ENCODE results near the gene LRRD1.
"Not testable (repeated sequence)": the region's sequence is repeated elsewhere in the genome, so short reads cannot be mapped to it uniquely, and the experiment has no call there.

The LRRD1 gene

DNA sequence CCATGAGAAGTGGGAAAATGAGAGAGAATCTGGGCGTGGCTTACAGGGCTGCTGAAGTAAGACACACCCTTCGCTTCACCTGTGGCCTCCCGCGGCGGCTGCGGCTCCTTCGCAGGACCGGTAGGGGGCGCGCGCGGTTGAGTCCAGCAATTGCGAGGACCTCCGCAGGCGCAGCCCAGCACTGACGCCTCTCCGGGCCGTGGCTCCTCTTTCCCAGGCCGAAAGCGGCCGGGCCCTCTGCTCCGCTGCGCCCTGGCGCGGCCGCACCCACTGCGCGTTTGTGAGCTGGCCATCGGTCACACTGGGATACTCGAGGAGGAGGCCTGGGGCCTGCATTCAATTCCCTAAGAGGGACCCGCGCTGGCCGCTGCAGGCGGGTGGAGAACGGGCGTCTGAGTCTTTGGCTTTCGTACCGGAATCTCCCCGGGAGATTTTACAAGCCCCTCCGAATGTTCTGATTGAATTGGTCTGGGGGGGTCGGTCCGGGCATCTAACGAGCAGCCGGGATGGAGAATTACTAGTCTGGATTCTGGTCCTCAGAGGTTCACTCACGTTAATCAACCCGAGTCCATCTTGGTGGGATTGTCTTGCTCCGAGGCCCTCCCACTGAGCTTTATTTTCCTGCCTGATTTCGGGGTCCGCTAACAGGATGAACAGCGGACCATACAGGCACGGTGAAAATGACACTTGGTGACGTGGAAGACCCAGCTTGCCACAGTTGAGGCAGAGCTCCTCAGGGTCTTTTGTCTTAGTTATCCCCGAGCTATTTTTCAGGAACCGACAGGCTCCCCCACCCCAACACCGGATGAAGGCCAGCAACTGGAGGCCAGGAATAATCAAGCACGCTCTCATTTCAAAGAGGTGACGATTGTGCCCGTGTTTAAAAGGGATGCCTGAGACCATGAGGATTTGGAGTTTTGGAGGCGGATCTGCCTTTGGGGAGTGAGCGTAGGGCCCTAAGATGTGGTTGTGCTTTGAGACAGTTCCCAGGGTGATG is at the start of gene LRRD1:
Gene LRRD1, minus strand, starts transcription at position 215 of the 997 bp plus-strand sequence. CDS start 13,940 bp downstream, outside the sequence.
- peak; percentile 82 for DNase-seq

- DNase-seq: no peak
Measured at GRCh38 chr7:92228742-92229141, 49.8 kb upstream of the LRRD1 start.

DNA sequence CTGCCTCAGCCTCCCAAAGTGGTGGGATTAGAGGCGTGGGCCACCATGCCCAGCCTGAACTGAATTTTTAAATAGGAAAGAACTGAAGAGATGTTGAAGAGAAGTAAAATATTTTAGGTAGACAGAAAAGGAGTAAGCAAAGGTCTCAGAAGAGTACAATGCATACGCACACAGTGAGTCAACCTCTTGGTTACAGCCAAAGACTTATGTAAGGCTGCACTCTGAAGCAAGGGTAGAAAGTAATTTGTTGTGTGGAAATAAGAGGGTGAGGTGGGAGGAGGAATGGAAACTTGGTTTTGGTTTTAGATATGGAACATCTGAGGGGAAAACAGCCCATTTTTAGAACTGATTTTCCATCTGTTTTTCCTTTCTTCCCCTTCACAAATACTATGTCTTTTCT is 49.2 kb upstream of the LRRD1 start:
- DNase-seq: no peak

- no peak for DNase-seq
Measured at GRCh38 chr7:92226981-92227380, 48.0 kb upstream of the LRRD1 start.

GRCh38 chr7:92221766-92222165 is 42.8 kb upstream of the LRRD1 start:
- DNase-seq: no peak

- no peak for DNase-seq
Measured at GRCh38 chr7:92206672-92207071, 27.7 kb upstream of the LRRD1 start.

DNA sequence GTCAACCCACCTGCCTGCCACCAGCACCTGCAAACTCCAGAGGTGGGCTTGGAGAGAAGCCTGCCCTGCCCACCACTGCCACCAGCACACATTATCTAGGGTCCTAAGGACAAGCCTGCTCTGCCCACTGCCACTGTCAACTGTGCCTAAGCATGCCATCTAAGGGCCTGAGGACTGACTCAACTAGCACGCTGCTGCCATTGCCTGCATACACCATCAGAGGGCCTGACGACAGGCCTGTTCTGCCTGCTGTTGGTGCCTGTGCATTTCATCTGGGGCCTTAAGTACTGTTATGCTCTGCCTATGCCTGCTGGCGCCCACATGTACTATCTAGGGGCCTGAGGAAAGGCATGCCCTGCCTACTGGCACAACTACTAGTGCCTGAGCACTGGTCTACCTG is 27.0 kb upstream of the LRRD1 start:
- no peak for DNase-seq

DNA sequence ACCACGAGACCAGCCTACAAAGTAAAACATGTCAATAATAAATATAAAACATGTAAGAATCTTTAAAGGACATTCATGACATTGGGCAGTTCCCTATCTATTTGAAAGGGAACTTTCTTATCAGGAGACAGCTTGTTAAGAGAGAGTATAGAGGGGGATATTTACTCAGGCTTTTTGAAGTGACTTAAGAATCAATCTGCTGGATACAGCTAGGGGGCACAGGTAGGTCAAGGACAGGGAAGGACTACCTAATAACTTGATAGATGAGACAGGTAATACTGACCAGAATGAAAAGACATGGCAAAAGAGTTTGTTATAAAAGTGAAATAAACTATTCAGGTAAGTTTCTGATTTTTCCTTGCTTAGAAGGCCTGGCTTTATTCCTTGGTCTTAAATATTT is 21.8 kb upstream of the LRRD1 start:
- DNase-seq: no peak

DNA sequence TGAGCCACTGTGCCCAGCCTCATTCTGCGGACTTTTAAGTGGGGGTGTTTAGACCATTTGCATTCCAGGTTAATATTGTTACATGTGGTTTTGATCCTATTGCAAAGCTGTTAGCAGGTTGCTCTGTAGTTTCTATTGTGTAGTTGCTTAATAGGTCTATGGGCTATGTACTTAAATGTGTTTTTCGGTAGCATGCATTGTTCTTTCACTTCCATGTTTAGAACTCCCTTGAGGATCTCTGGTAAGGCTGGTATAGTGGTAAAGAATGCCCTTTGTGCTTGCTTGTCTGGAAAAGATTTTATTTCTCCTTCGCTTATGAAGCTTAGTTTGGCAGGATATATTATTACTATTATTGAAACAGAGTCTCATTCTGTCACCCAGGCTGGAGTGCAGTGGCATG is 13.4 kb upstream of the LRRD1 start:
- DNase-seq: no peak

GRCh38 chr7:92189246-92189645 is 10.3 kb upstream of the LRRD1 start:
- DNase-seq: not testable (repeated sequence)

DNA sequence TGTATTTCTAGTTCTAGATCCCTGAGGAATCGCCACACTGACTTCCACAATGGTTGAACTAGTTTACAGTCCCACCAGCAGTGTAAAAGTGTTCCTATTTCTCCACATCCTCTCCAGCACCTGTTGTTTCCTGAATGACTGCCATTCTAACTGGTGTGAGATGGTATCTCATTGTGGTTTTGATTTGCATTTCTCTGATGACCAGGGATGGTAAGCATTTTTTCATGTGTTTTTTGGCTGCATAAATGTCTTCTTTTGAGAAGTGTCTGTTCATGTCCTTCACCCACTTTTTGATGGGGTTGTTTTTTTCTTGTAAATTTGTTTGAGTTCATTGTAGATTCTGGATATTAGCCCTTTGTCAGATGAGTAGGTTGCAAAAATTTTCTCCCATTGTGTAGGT is 5.4 kb upstream of the LRRD1 start:
- DNase-seq: not testable (repeated sequence)

- peak; percentile 90 for DNase-seq
Measured at GRCh38 chr7:92177362-92177761, 1.6 kb downstream of the LRRD1 start.

GRCh38 chr7:92169529-92169928 is 9.4 kb downstream of the LRRD1 start:
- not testable (repeated sequence) for DNase-seq

DNA sequence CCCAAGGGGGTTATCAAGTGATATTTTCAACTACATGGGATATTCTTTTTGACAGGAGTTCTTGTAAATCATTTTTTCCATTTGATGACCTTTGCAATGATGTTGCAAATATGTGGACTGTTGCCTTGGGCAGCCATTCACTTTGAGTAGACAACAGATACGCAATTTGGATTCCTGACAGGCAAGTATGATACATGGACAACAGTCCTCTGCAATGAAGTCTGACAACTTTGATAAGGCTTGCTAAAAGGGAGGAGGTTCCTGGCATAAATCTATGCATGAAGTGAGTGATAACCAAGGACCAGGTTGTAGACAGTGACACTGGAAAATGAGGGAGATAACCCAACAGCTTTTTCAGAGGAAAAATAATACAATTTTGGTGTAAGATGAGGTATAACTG is 17.7 kb downstream of the LRRD1 start:
- no peak for DNase-seq

DNA sequence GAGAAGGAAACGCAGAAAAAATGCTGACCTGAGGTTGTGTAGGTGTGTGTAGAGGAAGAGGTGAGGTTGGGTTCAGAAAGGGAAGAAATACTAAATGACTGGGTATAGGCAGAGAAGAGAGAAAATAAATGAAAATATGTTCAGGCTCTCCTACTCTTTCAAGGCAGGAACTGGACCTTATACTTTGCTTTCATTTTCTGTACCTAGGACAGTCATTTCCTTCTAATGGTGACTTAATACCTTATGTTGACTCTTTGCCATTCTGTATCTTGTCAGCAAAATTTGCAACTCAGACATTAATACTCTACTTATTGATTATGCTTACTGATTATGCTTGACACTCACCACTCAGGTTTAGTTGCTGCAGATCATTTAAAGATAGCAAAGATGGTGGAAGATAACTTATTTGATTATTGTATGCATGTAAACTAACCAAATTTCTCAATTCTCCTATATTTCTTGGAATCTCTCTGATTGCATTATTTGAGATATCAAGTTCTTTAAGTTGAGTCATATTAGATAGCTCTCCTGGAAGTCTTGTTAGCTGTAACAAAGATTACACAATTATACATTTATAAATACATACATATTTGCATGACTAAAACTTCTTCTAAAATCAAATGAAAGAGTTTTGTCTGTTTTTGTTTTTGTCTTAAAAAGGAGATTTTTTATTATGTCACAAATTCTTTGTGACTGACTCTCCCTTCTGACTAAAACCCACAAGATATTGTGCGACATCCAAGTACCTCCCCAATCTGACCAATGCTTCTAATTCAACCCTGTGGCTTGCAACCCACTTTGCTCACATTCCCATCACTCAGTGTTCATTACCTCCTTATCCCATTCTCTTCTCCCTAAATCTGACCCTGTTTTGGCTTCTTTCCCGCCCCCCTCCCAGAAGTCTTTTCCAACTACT is 20.0 kb downstream of the LRRD1 start:
- DNase-seq: peak; percentile 94

DNA sequence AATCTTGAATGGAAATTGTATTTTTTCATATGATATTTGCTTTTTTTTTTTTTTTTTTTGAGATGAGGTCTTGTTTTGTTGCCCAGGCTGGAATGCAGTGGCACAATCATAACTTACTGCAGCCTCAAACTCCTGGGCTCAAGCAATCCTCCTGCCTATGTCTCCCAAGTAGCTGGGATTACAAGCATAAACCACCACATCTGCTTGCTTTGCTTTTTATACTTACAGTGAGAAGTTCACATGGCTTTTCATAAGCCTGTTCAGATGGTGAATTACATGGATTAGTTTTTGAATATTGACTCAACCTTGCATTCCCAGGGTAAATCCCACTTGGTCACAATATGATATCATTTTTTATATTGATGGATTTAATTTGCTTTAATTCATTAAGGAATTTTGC is 22.0 kb downstream of the LRRD1 start:
- DNase-seq: no peak

DNA sequence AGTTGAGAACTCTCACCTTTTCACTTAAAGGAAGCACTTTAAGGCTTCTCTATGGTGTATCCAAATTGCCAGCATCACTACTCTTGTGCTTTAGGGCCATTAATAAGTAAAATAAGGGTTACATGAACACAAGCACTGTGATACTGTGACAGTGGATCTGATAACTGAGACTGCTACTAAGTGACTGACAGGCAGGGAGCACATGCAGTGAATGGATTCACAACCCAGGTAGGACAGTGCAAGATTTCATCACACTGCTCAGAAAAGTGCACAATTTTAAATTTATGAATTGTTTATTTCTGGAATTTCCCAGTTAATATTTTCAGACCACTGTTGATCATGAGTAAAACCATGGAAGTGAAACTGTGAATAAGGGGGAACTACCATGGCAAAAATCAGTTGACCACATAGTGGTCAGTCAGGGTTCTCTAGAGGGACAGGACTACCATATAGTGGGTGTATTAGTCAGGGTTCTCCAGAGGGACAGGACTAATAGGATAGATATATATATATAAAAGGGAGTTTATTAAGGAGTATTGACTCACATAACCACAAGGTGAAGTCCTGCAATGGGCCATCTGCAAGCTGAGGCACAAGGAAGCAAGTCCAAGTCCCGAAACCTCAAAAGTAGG is 23.7 kb downstream of the LRRD1 start:
- DNase-seq: no peak

DNA sequence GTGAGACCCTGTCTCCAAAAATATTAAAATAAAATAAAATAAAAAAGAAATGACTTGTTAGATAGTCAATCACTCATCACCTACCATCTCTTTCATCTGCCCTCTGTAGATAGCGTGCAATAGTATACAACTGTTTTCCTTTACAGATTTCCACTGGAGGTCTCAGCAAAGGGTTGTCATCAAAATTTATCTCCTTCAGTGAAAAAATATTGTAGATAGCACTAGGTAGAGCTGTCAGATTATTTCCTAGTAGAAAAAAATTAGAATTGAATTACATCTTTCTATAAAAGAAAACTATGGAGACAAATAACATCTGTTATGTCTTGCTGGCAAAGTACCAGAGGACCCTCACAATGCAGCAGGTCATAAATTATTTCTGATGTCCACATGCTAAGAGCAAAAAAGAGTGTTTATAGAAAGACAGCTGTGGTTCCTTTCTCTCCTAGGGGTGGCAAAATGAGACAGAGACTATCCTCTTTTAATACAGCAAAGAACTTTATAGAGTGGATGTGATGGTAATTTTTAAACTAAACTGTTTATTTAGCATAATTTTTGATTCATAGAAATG is 28.4 kb downstream of the LRRD1 start:
- DNase-seq: no peak

GRCh38 chr7:92149736-92150239 is 29.2 kb downstream of the LRRD1 start:
- no peak for DNase-seq

- not testable (repeated sequence) for DNase-seq
Measured at GRCh38 chr7:92143192-92143880, 35.6 kb downstream of the LRRD1 start.

DNA sequence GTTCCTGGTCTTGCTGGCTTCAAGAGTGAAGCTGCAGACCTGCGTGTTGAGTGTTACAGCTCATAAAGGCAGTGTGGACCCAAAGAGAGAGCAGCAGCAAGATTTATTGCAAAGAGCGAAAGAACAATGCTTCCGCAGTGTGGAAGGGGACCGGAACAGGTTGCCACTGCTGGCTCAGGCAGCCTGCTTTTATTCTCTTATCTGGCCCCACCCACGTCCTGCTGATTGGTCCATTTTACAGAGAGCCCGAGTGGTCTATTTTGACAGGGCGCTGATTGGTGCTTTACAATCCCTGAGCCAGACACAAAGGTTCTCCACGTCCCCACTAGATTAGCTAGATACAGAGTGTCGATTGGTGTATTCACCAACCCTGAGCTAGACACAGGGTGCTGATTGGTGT is 36.2 kb downstream of the LRRD1 start:
- DNase-seq: not testable (repeated sequence)

DNA sequence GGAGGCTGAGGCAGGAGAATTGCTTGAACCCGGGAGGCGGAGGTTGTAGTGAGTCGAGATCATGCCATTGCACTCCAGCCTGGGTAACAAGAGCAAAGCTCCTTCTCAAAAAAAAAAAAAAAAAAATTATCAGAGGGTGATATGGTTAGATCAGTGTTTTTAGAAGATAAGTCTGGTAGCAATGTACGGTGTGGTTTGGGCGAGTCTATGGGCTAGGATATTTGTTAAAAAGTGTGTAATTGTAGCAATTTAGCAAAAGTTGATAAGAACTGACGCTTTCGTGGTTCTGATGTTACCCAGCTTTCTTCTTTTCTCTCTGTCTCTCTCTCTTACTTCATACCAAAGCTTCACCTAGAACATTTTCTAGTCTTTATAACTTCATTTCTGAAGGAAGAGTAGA is 37.8 kb downstream of the LRRD1 start:
- DNase-seq: no peak
